ENCODE results near the gene KANSL3. TPM values are rescaled to one million over a fixed set of nuclear protein-coding genes. Genes with fewer than 3 reads are reported as not detected.

The KANSL3 gene
- total and polyA plus RNA-seq, 9 of the 15 experiments (the other 6 are each of a cell fraction or from before 2014, with no cell fraction given) = 11.3 to 43.7 (median 27.9) TPM

DNA sequence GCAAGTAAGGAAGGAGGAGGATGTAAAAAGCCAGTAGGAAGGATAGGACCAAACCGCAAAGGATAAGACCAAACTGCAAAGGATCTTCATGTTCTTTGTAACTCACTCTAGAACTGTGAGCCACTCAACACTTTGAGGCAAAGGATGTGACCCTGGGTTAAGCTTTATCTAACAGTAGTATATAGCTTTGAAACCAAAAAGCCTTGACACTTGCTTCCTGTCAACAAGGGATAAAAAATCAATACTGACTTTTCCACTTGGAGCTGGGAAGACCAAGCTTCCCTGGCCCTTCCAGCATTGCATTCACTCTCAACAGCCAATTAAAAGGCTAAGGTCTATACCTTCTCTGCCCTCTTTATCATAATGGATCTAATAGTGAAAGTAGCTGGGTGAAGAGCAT lies 22.0 kb downstream of the KANSL3 start:
- DNase-seq (ENCODE audit: extremely low read depth in 1 of 4, low spot score in 3 of 4) (no peak), ATAC-seq (no peak), FAIRE-seq (no peak)
- ChIA-PET CTCF (ENCODE audit: low intra/inter-chr PET ratio) (no interaction called here), POLR2A (interaction anchor here (1.3 kb wide), 1 partner anchor 14 kb away, joined by 3 read pairs; no protein-coding TSS in a partner anchor)
- Histone ChIP-seq H3K79me2 (ENCODE audit: control insufficient read depth, insufficient read depth, low read length) (0 out of 3 replicates have a peak, but pooled peaks cover 3% of the 10 kb centered on the region), H2AFZ (ENCODE audit: low read depth, low read length) (no peak overlapping the region), H4K20me1 (replicated peaks; ENCODE audit: control insufficient read depth, insufficient read depth, low read length) (no peaks in the 10 kb centered on the region), H3K4me3 (no peak overlapping the region), H3K9ac (ENCODE audit: insufficient read depth in 1 of 2, low read depth in 2 of 2, low read length in 2 of 2) (no peak overlapping the region), H3K4me1 (replicated peaks in 1 of 2; ENCODE audit: control insufficient read depth in 2 of 2, insufficient read depth in 2 of 2, low read length in 2 of 2) (no peaks in the 10 kb centered on the region; a peak in 1 of 5 replicates), H3K9me1 (ENCODE audit: control insufficient read depth, insufficient read depth, low read length) (no peaks in the 10 kb centered on the region), H3K9me3 (replicated peaks; ENCODE audit: control insufficient read depth, insufficient read depth, low read depth, low read length) (no peaks in the 10 kb centered on the region), H3K27me3 (ENCODE audit: control insufficient read depth in 2 of 2, insufficient read depth in 2 of 2, low read length in 2 of 2) (no peaks in the 10 kb centered on the region), H3K27ac (ENCODE audit: extremely low read depth, low read depth, low read length) (no peak overlapping the region), H3K4me2 (ENCODE audit: insufficient read depth, low read length) (no peak overlapping the region), H3K36me3 (ENCODE audit: control insufficient read depth, insufficient read depth, low read length) (peaks cover 86% of the 10 kb centered on the region)
- intact Hi-C loops (cut with micrococcal nuclease) = no loop called here
- BruUV-seq (replicated peaks) = no TSS peak
- WGBS (ENCODE audit: insufficient coverage, low coverage, missing lambda C conversion rate) = 93% methylated on average over 1 of the region's 1 CpG
- in situ Hi-C loops (cut with MboI) = no loop called here
- TF ChIP-seq TCFL5 (CRISPR knock-in tag; conservative IDR thresholded peaks at IDR 0.05) = no peak
- TF ChIP-seq MXI1 (IDR thresholded peaks at IDR 0.05; ENCODE audit: low read depth, low read length) = no peak
- TF ChIP-seq, protein P1, sequence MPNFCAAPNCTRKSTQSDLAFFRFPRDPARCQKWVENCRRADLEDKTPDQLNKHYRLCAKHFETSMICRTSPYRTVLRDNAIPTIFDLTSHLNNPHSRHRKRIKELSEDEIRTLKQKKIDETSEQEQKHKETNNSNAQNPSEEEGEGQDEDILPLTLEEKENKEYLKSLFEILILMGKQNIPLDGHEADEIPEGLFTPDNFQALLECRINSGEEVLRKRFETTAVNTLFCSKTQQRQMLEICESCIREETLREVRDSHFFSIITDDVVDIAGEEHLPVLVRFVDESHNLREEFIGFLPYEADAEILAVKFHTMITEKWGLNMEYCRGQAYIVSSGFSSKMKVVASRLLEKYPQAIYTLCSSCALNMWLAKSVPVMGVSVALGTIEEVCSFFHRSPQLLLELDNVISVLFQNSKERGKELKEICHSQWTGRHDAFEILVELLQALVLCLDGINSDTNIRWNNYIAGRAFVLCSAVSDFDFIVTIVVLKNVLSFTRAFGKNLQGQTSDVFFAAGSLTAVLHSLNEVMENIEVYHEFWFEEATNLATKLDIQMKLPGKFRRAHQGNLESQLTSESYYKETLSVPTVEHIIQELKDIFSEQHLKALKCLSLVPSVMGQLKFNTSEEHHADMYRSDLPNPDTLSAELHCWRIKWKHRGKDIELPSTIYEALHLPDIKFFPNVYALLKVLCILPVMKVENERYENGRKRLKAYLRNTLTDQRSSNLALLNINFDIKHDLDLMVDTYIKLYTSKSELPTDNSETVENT (CRISPR knock-in tag; IDR thresholded peaks at IDR 0.05) = no peak
- TF ChIP-seq, protein P2, sequence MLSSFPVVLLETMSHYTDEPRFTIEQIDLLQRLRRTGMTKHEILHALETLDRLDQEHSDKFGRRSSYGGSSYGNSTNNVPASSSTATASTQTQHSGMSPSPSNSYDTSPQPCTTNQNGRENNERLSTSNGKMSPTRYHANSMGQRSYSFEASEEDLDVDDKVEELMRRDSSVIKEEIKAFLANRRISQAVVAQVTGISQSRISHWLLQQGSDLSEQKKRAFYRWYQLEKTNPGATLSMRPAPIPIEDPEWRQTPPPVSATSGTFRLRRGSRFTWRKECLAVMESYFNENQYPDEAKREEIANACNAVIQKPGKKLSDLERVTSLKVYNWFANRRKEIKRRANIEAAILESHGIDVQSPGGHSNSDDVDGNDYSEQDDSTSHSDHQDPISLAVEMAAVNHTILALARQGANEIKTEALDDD (IDR thresholded peaks at IDR 0.05) = no peak
- no peak for TF ChIP-seq HDAC2 (IDR thresholded peaks at IDR 0.05)
- no peak for TF ChIP-seq ZNF134 (CRISPR knock-in tag; conservative IDR thresholded peaks at IDR 0.05)
- no peak for TF ChIP-seq ZNF699 (CRISPR knock-in tag; IDR thresholded peaks at IDR 0.05; ENCODE audit: insufficient replicate concordance)
- TF ChIP-seq, protein P3, sequence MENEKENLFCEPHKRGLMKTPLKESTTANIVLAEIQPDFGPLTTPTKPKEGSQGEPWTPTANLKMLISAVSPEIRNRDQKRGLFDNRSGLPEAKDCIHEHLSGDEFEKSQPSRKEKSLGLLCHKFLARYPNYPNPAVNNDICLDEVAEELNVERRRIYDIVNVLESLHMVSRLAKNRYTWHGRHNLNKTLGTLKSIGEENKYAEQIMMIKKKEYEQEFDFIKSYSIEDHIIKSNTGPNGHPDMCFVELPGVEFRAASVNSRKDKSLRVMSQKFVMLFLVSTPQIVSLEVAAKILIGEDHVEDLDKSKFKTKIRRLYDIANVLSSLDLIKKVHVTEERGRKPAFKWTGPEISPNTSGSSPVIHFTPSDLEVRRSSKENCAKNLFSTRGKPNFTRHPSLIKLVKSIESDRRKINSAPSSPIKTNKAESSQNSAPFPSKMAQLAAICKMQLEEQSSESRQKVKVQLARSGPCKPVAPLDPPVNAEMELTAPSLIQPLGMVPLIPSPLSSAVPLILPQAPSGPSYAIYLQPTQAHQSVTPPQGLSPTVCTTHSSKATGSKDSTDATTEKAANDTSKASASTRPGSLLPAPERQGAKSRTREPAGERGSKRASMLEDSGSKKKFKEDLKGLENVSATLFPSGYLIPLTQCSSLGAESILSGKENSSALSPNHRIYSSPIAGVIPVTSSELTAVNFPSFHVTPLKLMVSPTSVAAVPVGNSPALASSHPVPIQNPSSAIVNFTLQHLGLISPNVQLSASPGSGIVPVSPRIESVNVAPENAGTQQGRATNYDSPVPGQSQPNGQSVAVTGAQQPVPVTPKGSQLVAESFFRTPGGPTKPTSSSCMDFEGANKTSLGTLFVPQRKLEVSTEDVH (IDR thresholded peaks at IDR 0.05; ENCODE audit: low read depth, partially characterized antibody) = no peak
- TF ChIP-seq, protein P4, sequence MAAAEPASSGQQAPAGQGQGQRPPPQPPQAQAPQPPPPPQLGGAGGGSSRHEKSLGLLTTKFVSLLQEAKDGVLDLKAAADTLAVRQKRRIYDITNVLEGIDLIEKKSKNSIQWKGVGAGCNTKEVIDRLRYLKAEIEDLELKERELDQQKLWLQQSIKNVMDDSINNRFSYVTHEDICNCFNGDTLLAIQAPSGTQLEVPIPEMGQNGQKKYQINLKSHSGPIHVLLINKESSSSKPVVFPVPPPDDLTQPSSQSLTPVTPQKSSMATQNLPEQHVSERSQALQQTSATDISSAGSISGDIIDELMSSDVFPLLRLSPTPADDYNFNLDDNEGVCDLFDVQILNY (CRISPR knock-in tag; IDR thresholded peaks at IDR 0.05) = no peak

Measured in K562 (cell line).